BE2C (cell line): ENCODE data around the gene LCLAT1.

Experiments used
- DNase-seq: peaks from one replicate; pipeline ENCODE4 v3.0.0-alpha.2; 2020
- H3K27me3 ChIP-seq: fragments of 250-450 bp; sonication (Bioruptor Pico); 2 replicates; pipeline ENCODE4 v1.5.1; 2020; ENCODE audit warnings: mild to moderate bottlenecking
- H3K36me3 ChIP-seq: fragments of 250-450 bp; sonication (Bioruptor Pico); 2 replicates; pipeline ENCODE4 v1.5.1; 2020; ENCODE audit warnings: mild to moderate bottlenecking
- H3K4me1 ChIP-seq: fragments of 250-450 bp; sonication (Bioruptor Pico); 2 replicates; pipeline ENCODE4 v1.5.1; 2020
- H3K4me3 ChIP-seq: 2 replicates; pipeline ENCODE4 v1.5.1; 2011; ENCODE audit warnings: low read depth, low read length
- H3K9me3 ChIP-seq: fragments of 250-450 bp; sonication (Bioruptor Pico); 2 replicates; pipeline ENCODE4 v1.5.1; 2020
- TF ChIP-seq, protein P1 (sequence below): IDR thresholded peaks from 2 replicates; pipeline ENCODE4 v1.5.1; 2012; ENCODE audit warnings: mild to moderate bottlenecking, low read depth, low read length

Gene LCLAT1

DNA sequence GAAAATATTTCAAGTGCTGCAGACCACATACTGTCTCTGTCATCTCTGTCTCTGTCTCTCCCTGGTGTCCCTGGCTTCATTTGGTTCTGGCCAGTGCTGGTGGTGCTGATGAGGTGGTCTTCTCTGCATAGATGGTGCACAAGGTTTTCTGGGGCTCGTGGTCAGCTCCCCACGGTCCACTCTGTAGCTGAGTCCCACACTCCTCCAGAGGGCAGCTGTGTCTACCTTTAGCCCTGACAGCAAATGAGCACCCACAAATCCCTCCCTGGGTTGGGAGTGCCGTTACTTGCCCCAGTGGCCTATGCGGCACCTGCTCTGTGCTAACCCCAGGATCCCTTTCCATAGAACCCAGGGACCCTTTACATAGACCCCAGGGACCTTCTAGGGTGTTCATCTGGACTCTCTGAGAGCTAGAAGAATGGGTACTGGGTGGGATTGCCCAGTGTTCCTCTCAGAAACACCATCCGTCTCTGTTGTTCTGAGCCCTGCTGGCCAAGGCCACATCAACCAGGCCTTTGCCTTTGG is 230.9 kb downstream of the LCLAT1 start:
- H3K4me1 ChIP-seq: no peaks in the 10 kb centered on the region
- H3K9me3 ChIP-seq: no peaks in the 10 kb centered on the region
- no peak overlapping the region for H3K4me3 ChIP-seq
- DNase-seq: no peak
- no peaks in the 10 kb centered on the region for H3K36me3 ChIP-seq
- TF ChIP-seq, protein P1, sequence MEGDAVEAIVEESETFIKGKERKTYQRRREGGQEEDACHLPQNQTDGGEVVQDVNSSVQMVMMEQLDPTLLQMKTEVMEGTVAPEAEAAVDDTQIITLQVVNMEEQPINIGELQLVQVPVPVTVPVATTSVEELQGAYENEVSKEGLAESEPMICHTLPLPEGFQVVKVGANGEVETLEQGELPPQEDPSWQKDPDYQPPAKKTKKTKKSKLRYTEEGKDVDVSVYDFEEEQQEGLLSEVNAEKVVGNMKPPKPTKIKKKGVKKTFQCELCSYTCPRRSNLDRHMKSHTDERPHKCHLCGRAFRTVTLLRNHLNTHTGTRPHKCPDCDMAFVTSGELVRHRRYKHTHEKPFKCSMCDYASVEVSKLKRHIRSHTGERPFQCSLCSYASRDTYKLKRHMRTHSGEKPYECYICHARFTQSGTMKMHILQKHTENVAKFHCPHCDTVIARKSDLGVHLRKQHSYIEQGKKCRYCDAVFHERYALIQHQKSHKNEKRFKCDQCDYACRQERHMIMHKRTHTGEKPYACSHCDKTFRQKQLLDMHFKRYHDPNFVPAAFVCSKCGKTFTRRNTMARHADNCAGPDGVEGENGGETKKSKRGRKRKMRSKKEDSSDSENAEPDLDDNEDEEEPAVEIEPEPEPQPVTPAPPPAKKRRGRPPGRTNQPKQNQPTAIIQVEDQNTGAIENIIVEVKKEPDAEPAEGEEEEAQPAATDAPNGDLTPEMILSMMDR: no peak
- no peaks in the 10 kb centered on the region for H3K27me3 ChIP-seq

DNA sequence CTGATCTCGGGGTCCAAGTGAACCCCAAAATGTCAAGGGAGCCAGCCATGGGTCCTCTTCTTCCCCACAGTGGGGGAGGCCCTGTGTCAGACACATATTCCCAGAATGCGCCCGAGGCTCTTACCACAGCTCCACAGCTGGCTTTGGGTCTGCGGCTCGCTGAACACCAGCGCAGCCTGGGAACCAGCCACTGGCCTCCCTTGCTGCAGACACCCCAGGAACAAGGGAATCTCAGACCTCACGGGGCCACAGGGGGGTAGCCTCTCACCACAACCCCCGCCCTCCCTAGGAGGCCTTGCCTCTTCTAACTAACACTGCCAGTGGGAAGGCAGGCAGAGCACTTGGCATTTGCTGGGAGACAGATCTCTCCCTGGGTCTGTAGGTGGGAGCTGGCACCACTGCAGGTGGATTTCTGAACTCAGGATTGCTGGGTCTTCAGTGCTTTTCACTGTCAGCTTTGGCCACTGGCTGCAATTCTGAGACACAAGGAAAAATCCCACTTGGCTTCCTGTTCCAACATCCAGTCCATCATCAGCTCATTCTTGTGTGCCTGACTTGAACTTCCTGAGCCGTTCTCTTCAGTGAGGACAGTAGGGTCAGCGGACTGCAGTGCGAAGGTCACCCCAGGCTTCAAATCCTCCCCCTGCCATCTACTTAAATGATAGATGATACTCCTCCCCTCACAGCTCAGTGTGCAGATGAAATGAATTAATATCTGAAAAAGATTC is 231.5 kb downstream of the LCLAT1 start:
- H3K27me3 ChIP-seq: no peaks in the 10 kb centered on the region
- no peaks in the 10 kb centered on the region for H3K36me3 ChIP-seq
- H3K4me1 ChIP-seq: no peaks in the 10 kb centered on the region
- H3K9me3 ChIP-seq: no peaks in the 10 kb centered on the region
- TF ChIP-seq, protein P1: no peak
- H3K4me3 ChIP-seq: no peak overlapping the region
- DNase-seq: no peak

DNA sequence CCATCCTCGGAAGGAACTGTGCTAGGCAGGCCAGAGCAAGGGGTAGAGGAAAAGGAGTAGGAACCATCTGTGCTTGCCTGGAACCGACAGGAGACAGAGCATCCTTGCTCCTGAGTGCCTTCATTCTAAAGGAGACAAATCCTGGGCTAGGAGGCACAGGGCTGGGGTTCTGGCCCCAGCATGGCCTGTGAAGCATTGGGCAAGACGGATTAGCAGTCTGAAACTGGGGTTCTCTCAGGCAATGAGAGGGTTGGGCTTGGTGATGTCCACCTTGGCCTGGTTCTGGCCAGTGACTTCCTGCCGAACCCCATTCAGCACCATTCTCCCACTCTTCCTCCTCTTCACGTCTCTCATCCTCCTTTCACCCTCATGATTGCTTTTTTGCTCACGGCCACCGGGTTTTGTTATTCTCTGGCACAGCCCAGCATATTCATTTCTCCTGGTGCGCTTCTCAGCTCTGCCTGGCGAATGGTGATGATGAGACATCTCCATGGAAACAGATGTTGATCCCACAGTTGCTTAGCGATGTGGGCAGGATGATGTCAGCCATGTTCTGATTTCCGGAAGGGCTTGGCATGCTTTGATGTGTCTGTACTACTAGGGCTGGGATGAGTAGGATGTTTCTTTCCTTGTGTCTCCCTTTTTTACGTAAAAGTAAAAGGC is 232.5 kb downstream of the LCLAT1 start:
- no peaks in the 10 kb centered on the region for H3K4me1 ChIP-seq
- no peak overlapping the region for H3K4me3 ChIP-seq
- H3K36me3 ChIP-seq: no peaks in the 10 kb centered on the region
- no peak for DNase-seq
- no peaks in the 10 kb centered on the region for H3K9me3 ChIP-seq
- TF ChIP-seq, protein P1: no peak
- H3K27me3 ChIP-seq: no peaks in the 10 kb centered on the region

DNA sequence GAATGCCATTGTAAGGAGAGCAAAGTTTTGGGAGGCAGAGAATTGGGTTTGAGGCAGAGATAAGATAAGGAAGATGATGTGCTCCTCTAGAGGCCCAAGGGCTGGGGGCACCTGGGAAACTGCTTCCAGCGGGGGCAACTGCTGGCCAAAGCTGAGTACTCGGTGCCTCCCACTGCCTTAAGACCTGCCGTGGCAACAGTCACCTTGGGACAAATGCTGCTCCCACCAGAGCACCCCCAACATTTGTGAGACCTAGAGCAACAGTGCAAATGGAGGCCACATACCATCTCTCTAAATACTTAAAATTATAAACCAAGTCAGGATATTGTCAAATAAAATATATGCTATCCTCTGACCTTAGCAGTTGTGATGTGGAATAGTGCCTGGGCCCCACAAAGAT is 233.1 kb downstream of the LCLAT1 start:
- H3K4me1 ChIP-seq: no peaks in the 10 kb centered on the region
- DNase-seq: no peak
- no peak overlapping the region for H3K4me3 ChIP-seq
- H3K36me3 ChIP-seq: no peaks in the 10 kb centered on the region
- TF ChIP-seq, protein P1: no peak
- H3K9me3 ChIP-seq: no peaks in the 10 kb centered on the region
- H3K27me3 ChIP-seq: no peaks in the 10 kb centered on the region

DNA sequence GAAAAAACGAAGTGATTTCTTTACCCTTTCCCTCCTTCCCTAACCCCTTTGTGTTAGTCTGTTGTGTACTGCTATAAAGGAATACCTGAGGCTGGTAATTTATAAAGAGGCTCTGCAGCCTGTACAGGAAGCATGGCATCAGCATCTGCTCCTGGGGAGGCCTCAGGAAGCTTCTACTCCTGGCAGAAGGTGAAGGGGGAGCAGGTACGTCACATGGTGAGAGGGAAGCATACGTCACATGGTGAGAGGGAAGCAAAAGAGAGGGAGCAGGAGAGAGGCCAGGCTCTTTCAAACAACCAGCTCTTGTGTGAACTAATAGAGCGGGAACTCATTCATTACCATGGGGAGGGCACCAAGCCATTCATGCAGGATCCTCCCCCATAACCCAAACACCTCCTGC is 234.0 kb downstream of the LCLAT1 start:
- Histone ChIP-seq H3K4me3 (no peak overlapping the region), H3K27me3 (no peaks in the 10 kb centered on the region), H3K9me3 (no peaks in the 10 kb centered on the region), H3K4me1 (no peaks in the 10 kb centered on the region), H3K36me3 (no peaks in the 10 kb centered on the region)
- TF ChIP-seq, protein P1: no peak
- no peak for DNase-seq
